HL-60 (cell line): ENCODE data around the gene SOX8.

ENCODE experiments used
- CTCF ChIP-seq: IDR thresholded peaks from one replicate; pipeline ENCODE4 v1.5.1; 2011; ENCODE audit warnings: low read length, control low read depth, inconsistent platforms; ENCODE audit not compliant: insufficient read depth
- GABPA ChIP-seq: IDR thresholded peaks from 2 replicates; pipeline ENCODE4 v1.6.1; 2012; ENCODE audit warnings: low read depth
- POLR2AphosphoS5 ChIP-seq: IDR thresholded peaks from 2 replicates; pipeline ENCODE4 v1.6.1; 2012; ENCODE audit warnings: low read depth
- REST ChIP-seq: IDR thresholded peaks from 2 replicates; pipeline ENCODE4 v1.6.1; 2012; ENCODE audit warnings: low read depth; ENCODE audit not compliant: insufficient replicate concordance
- SPI1 ChIP-seq: IDR thresholded peaks from 2 replicates; pipeline ENCODE4 v1.6.1; 2012; ENCODE audit warnings: low read depth, mild to moderate bottlenecking, borderline replicate concordance

- TF ChIP-seq REST = no peak
- TF ChIP-seq CTCF = no peak
- no peak for TF ChIP-seq POLR2AphosphoS5
- no peak for TF ChIP-seq GABPA
- no peak for TF ChIP-seq SPI1
These were observed 3.7 kb upstream of the SOX8 start for GRCh38 chr16:977896-978295.
